Mucosa of gallbladder (tissue), 1 donor: ENCODE data around the gene DCST1. TPM values are rescaled to one million over a fixed set of nuclear protein-coding genes. Genes with fewer than 3 reads are reported as not detected.

ENCODE experiments used
- DNase-seq: peaks from one replicate; pipeline ENCODE4 v3.0.0-alpha.2; 2020; ENCODE audit warnings: low spot score
- total RNA-seq: library from RNA; stranded (reverse); gene quantifications from one replicate; pipeline ENCODE4 v1.2.1, GENCODE V29; 2021
- donor health status: DM: no; HTN: no; CAD: no.

Gene DCST1
- total RNA-seq, 1 donor from 2014 or later, result not detected

DNA sequence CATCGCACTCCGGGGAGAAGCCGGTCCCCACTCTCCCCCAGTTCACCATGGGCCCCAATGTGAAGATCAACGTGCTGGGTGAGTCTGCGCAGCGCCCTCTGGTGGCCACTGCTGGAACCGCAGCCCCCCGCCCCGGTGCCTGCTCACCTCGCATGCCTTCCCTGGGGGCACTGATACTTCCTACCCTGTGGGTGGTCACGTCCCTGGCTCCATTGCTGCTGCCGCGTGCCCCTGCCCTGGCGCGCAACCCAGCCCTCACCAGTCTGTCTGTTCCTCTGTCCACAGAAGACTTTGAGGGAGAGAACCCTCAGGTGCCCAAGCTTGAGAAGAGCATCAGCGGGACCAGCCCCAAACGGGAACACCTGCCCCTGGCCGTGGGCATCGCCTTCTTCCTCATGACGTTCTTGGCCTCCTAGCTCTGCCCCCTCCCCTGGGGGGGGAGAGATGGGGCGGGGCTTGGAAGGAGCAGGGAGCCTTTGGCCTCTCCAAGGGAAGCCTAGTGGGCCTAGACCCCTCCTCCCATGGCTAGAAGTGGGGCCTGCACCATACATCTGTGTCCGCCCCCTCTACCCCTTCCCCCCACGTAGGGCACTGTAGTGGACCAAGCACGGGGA lies 52.6 kb downstream of the DCST1 start:
- DNase-seq, result peak; percentile 65

GRCh38 chr1:155086856-155087535 lies 53.4 kb downstream of the DCST1 start:
- DNase-seq, result no peak

GRCh38 chr1:155091071-155092051 lies 57.7 kb downstream of the DCST1 start:
- DNase-seq, result peak; percentile 70

GRCh38 chr1:155092131-155092530 lies 58.5 kb downstream of the DCST1 start:
- DNase-seq, result no peak

DNA sequence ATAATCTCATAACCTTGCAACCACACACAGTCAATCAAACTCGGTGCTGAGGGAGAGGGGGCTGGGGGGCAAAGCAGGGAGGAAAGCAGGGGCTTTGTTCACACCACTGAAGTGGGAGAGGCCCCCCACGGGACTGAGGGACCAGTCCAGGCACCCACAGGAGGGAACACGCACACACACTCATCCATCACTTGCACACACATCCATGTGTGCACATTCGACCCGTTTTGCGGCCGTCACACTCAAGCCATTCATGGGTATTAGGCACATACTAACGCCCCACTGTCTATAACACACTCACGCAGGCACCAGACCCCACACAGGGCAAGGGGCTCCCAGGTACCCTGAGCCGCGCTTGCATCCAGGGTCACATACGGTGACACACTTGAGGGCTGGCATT lies 59.0 kb downstream of the DCST1 start:
- DNase-seq, result no peak

DNA sequence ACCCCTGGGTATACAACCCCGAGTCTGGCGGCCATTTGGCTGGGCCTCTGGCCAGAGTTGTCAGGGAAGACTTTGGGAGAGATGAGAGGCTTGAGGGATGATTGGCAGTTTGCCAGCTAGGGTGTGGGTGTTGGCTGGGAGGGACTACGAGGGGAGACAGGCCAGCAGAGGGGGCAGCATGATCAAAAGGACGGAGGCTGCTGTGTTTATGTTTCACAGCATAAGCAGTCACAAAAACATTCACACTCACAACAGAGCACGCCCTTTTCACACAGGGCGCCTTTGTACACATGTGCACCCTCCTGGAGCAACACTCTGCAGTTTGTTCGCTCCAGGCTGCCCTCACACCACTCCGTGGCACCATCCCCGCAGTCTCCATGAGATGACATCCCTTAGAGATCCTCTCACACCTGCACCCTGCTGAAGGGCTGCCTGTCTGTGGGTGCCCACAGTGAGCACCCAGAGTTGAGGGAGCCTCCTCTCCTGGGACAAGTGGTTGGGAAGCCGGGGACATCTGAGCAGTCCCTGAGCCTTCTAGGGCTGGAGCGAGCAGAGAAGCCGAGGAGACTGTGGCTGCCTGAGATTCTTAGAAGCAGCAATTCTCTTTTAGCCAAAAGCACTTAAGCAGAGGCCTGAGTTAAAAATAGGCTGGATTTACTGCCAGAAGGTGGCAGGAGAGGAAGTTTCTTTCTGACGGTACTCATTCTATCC lies 60.4 kb downstream of the DCST1 start:
- DNase-seq, result no peak

- DNase-seq, result no peak
Observed at GRCh38 chr1:155094622-155094948, 61.0 kb downstream of the DCST1 start.

- DNase-seq, result no peak
Observed at GRCh38 chr1:155099331-155099730, 65.7 kb downstream of the DCST1 start.

Other genes with a start within 250 kb of the DCST1 start
- 3.9 TPM for gene KCNN3, start 163.5 kb upstream of the DCST1 start, total RNA-seq
- 33.0 TPM for gene PMVK, start 97.1 kb upstream of the DCST1 start, total RNA-seq
- 208 TPM for gene PBXIP1, start 77.7 kb upstream of the DCST1 start, total RNA-seq
- 54.5 TPM for gene PYGO2, start 72.0 kb upstream of the DCST1 start, total RNA-seq
- gene SHC1, start 63.1 kb upstream of the DCST1 start, total RNA-seq, result 123 TPM
- 27.1 TPM for gene CKS1B, start 59.1 kb upstream of the DCST1 start, total RNA-seq
- gene FLAD1, start 50.5 kb upstream of the DCST1 start, total RNA-seq, result 37.9 TPM
- gene LENEP, start 40.2 kb upstream of the DCST1 start, total RNA-seq, result not detected
- gene ZBTB7B, start 31.0 kb upstream of the DCST1 start, total RNA-seq, result 122 TPM
- 1.0 TPM for gene DCST2, start within 50 bp of the DCST1 start, total RNA-seq
- gene ADAM15, start 17.5 kb downstream of the DCST1 start, total RNA-seq, result 146 TPM
- gene EFNA4, start 29.9 kb downstream of the DCST1 start, total RNA-seq, result 12.8 TPM
- 2.7 TPM for gene EFNA3, start 45.0 kb downstream of the DCST1 start, total RNA-seq
- gene EFNA1, start 94.1 kb downstream of the DCST1 start, total RNA-seq, result 100.0 TPM
- 54.7 TPM for gene SLC50A1, start 102.0 kb downstream of the DCST1 start, total RNA-seq
- 130 TPM for gene DPM3, start 106.7 kb downstream of the DCST1 start, total RNA-seq
- gene KRTCAP2, start 139.5 kb downstream of the DCST1 start, total RNA-seq, result 158 TPM
- gene TRIM46, start 140.0 kb downstream of the DCST1 start, total RNA-seq, result 0.83 TPM
- 43.1 TPM for gene THBS3, start 174.1 kb downstream of the DCST1 start, total RNA-seq
- gene MTX1, start 174.9 kb downstream of the DCST1 start, total RNA-seq, result 31.3 TPM
- gene ENTREP3, start 221.7 kb downstream of the DCST1 start, total RNA-seq, result 49.0 TPM
- 68.6 TPM for gene SCAMP3, start 228.5 kb downstream of the DCST1 start, total RNA-seq
- 73.7 TPM for gene CLK2, start 239.7 kb downstream of the DCST1 start, total RNA-seq
- gene HCN3, start 243.6 kb downstream of the DCST1 start, total RNA-seq, result 8.7 TPM